Hippocampal formation (tissue), 2 donors: ENCODE measurements around the gene CNST.
"Not testable (repeated sequence)": the region's sequence is repeated elsewhere in the genome, so short reads cannot be mapped to it uniquely, and the experiment has no call there.

Experiments used
- DNase-seq, 2 donors: peaks; one replicate each; lab custom pipeline; 2025; lab: John Stamatoyannopoulos, UW

Gene CNST

GRCh38 chr1:246587032-246587431 lies 20.8 kb downstream of the CNST start:
- no peak for DNase-seq

GRCh38 chr1:246587606-246588005 lies 21.4 kb downstream of the CNST start:
- no peak for DNase-seq

GRCh38 chr1:246588159-246588721 lies 22.0 kb downstream of the CNST start:
- DNase-seq: no peak

- not testable (repeated sequence) for DNase-seq
Measured at GRCh38 chr1:246589919-246590318, 23.7 kb downstream of the CNST start.

- no peak for DNase-seq
Measured at GRCh38 chr1:246591047-246591446, 24.8 kb downstream of the CNST start.

GRCh38 chr1:246591504-246591903 lies 25.2 kb downstream of the CNST start:
- DNase-seq: no peak

- DNase-seq: no peak
Measured at GRCh38 chr1:246591958-246592357, 25.7 kb downstream of the CNST start.

- DNase-seq: no peak
Measured at GRCh38 chr1:246592695-246593094, 26.4 kb downstream of the CNST start.

GRCh38 chr1:246595146-246595545 lies 28.9 kb downstream of the CNST start:
- DNase-seq: no peak

- no peak for DNase-seq
Measured at GRCh38 chr1:246597340-246597739, 31.1 kb downstream of the CNST start.

- DNase-seq: no peak
Measured at GRCh38 chr1:246597971-246598370, 31.7 kb downstream of the CNST start.

- no peak for DNase-seq
Measured at GRCh38 chr1:246599315-246599714, 33.1 kb downstream of the CNST start.

GRCh38 chr1:246600579-246600978 lies 34.3 kb downstream of the CNST start:
- no peak for DNase-seq

- DNase-seq: no peak
Measured at GRCh38 chr1:246602194-246602593, 35.9 kb downstream of the CNST start.

- not testable (repeated sequence) for DNase-seq
Measured at GRCh38 chr1:246605231-246605630, 39.0 kb downstream of the CNST start.

- DNase-seq: no peak
Measured at GRCh38 chr1:246607462-246607861, 41.2 kb downstream of the CNST start.

- no peak for DNase-seq
Measured at GRCh38 chr1:246608616-246609376, 42.5 kb downstream of the CNST start.

- DNase-seq: no peak
Measured at GRCh38 chr1:246609632-246610031, 43.4 kb downstream of the CNST start.

GRCh38 chr1:246613096-246613758 lies 47.0 kb downstream of the CNST start:
- DNase-seq: no peak

GRCh38 chr1:246617156-246617555 lies 50.9 kb downstream of the CNST start:
- no peak for DNase-seq

GRCh38 chr1:246617768-246618167 lies 51.5 kb downstream of the CNST start:
- DNase-seq: no peak

GRCh38 chr1:246618240-246618808 lies 52.1 kb downstream of the CNST start:
- DNase-seq: no peak
